ENCODE results near the gene ATCAY.

The ATCAY gene

DNA sequence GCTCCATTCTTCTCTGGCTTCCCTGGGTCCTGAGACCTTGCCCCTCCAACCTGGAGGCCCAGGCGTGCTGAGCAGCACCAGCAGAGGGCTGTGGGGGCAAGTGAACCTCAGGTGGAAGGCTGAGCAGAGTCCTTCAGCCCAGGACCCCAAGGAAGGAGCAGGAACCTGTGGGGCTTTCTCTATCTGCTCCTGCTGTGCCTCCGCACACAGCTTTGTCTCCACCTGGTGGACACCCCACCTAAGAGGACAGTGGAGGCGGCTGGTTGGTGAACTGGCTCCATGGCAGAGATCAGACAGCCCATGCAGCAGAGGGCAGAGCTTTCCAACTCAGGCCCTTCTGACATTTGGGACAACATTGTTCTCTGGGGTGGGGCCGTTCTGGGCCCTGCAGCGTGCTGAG is 31.4 kb upstream of the ATCAY start:
- no peaks in the 10 kb centered on the region for H3K4me1 Mint-ChIP-seq (ENCODE audit: low read depth)
- peaks cover 20% of the 10 kb centered on the region for H3K9me3 Mint-ChIP-seq
- H3K27ac Mint-ChIP-seq, result no peak overlapping the region
- H3K4me3 Mint-ChIP-seq, result no peak overlapping the region
- no peaks in the 10 kb centered on the region for H3K27me3 Mint-ChIP-seq (ENCODE audit: low read depth)
- peaks cover 2% of the 10 kb centered on the region for H3K36me3 Mint-ChIP-seq (ENCODE audit: low read depth)

DNA sequence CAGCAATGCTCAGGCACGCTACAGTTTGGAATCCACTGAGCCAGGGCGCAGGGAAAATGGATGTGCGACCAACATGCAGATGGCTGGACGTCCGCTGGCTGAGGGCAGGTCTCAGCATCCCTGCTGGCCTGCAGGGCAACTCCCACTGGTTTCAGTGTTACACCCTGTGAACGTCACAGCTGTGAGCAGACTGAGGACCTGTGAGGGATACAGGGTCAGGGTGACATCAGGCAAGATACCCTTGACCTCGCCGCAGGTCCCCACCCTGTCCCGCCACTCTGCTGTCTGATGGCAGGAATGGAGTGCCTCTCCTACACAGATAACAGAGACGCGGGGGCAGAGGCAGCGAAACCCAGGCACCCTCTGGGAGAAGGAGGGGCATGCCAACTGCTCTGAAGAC is 30.7 kb upstream of the ATCAY start:
- H3K9me3 Mint-ChIP-seq, result peaks cover 23% of the 10 kb centered on the region
- H3K27ac Mint-ChIP-seq, result no peak overlapping the region
- H3K4me3 Mint-ChIP-seq, result no peak overlapping the region
- H3K27me3 Mint-ChIP-seq (ENCODE audit: low read depth), result no peaks in the 10 kb centered on the region
- peaks cover 2% of the 10 kb centered on the region for H3K36me3 Mint-ChIP-seq (ENCODE audit: low read depth)
- no peaks in the 10 kb centered on the region for H3K4me1 Mint-ChIP-seq (ENCODE audit: low read depth)

DNA sequence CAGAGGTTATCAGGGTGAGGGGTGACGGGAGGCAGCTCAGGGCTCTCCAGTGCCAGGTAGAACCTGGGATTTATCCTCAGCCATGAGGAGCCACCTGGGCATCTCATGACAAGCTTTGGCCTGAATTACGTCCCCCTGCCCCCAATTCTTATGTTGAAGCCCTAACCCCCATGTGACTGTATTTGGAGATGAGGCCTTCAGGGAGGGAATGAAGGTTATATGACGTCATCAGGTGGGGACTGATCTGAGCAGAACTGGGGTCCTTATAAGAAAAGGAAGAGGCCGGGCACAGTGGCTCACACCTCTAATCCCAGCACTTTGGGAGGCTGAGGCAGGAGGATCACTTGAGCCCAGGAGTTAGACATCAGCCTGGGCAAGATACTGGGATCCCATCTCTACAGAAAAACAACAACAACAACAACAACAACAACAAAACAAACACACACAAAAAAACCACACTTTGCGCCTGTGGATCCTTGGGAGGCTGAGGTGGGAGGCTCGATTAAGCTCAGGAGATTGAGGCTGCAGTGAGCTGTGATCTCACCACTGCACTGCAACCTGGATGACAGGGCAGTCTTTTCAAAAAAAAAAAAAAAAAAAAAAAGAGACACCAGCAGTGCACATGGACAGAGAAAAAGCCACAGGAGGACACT is 30.0 kb upstream of the ATCAY start:
- Mint-ChIP-seq H3K4me3 (no peak overlapping the region), H3K27ac (no peak overlapping the region), H3K36me3 (ENCODE audit: low read depth) (peaks cover 2% of the 10 kb centered on the region), H3K27me3 (ENCODE audit: low read depth) (no peaks in the 10 kb centered on the region), H3K4me1 (ENCODE audit: low read depth) (no peaks in the 10 kb centered on the region), H3K9me3 (peaks cover 23% of the 10 kb centered on the region)

GRCh38 chr19:3851254-3852176 is 29.0 kb upstream of the ATCAY start:
- no peaks in the 10 kb centered on the region for H3K27me3 Mint-ChIP-seq (ENCODE audit: low read depth)
- no peaks in the 10 kb centered on the region for H3K4me1 Mint-ChIP-seq (ENCODE audit: low read depth)
- no peak overlapping the region for H3K27ac Mint-ChIP-seq
- H3K4me3 Mint-ChIP-seq, result no peak overlapping the region
- peaks cover 2% of the 10 kb centered on the region for H3K36me3 Mint-ChIP-seq (ENCODE audit: low read depth)
- peaks cover 23% of the 10 kb centered on the region for H3K9me3 Mint-ChIP-seq

DNA sequence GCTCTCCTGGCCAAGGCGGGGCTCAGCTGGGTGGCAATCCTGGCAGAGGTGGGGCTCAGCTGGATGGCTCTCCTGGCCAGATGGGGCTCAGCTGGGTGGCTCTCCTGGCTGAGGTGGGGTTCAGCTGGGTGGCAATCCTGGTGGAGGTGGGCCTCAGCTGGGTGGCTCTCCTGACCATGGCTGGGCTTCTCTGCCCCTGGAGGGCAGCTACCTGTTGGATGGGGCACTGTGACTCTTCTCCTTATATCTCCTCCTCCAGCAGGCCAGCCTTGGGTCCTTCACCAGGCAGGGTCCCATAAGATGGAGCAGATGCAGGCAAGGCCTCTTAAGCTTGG is 28.3 kb upstream of the ATCAY start:
- no peaks in the 10 kb centered on the region for H3K4me1 Mint-ChIP-seq (ENCODE audit: low read depth)

DNA sequence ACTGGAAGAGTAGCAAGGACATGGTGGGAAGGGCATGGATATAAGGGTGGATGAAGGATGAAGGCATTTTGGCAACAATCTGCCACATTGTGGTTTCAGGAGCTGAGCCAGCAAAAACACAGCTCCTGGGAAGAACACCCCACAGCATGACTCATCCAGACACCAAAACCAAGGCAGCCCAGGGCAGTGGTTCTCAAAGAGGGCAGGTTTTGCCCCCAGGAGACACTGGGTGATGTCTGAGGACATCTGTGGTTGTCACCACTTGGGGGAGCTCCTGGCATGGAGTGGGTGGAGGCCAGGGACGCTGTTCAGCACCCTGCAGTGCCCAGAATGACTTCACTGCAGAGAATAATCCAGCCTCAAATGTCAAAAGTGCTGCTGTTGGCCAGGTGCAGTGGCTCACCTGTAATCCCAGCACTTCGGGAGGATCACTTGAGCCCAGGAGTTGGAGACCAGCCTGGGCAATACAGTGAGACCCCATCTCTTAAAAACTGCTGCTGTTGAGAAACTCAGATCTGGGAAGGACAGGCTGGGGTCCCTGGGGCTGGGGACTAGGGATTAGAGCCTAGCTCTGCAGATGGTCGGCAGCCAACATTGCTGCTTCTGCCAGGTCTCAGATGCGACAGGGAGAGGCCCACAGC is 27.8 kb upstream of the ATCAY start:
- peaks cover 20% of the 10 kb centered on the region for H3K9me3 Mint-ChIP-seq
- peaks cover 2% of the 10 kb centered on the region for H3K36me3 Mint-ChIP-seq (ENCODE audit: low read depth)
- H3K27me3 Mint-ChIP-seq (ENCODE audit: low read depth), result no peaks in the 10 kb centered on the region
- no peaks in the 10 kb centered on the region for H3K4me1 Mint-ChIP-seq (ENCODE audit: low read depth)
- H3K27ac Mint-ChIP-seq, result no peak overlapping the region
- no peak overlapping the region for H3K4me3 Mint-ChIP-seq

More for the DNA sequence above, 28.3 kb upstream of the ATCAY start:
- H3K27me3 Mint-ChIP-seq (ENCODE audit: low read depth), result no peaks in the 10 kb centered on the region
- H3K9me3 Mint-ChIP-seq, result peaks cover 23% of the 10 kb centered on the region
- H3K36me3 Mint-ChIP-seq (ENCODE audit: low read depth), result peaks cover 2% of the 10 kb centered on the region
- H3K27ac Mint-ChIP-seq, result no peak overlapping the region
- H3K4me3 Mint-ChIP-seq, result no peak overlapping the region

GRCh38 chr19:3855320-3855719 is 25.2 kb upstream of the ATCAY start:
- Mint-ChIP-seq H3K27ac (no peak overlapping the region), H3K9me3 (peaks cover 20% of the 10 kb centered on the region), H3K36me3 (ENCODE audit: low read depth) (peaks cover 2% of the 10 kb centered on the region), H3K4me1 (ENCODE audit: low read depth) (no peaks in the 10 kb centered on the region), H3K4me3 (no peak overlapping the region), H3K27me3 (ENCODE audit: low read depth) (no peaks in the 10 kb centered on the region)

DNA sequence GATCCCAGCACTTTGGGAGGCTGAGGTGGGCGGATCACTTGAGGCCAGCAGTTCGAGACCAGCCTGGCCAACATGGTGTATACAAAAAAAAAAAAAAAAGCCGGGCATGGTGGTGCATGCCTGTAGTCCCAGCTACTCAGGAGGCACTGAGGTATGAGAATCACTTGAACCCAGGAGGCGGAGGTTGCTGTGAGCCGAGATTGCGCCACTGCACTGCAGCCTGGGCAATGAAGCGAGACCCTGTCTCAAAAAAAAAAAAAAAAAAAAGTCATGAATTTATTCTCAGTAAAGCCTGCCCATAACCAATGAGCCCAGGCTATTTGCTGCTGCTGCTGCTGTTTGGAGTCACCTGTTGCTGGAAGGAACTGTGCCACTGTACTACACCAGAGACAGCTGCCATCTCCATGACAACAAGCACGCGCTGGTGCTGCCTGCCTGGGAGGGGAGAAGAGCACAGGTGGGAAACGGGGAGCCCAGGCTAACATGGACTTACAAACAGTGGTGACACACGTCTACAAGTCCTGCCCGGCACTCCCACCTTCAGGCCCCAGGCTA is 23.0 kb upstream of the ATCAY start:
- Mint-ChIP-seq H3K36me3 (ENCODE audit: low read depth) (no peaks in the 10 kb centered on the region), H3K27ac (no peak overlapping the region), H3K27me3 (ENCODE audit: low read depth) (no peaks in the 10 kb centered on the region)

GRCh38 chr19:3860499-3860898 is 20.0 kb upstream of the ATCAY start:
- H3K9me3 Mint-ChIP-seq, result no peaks in the 10 kb centered on the region
- H3K4me1 Mint-ChIP-seq (ENCODE audit: low read depth), result no peaks in the 10 kb centered on the region
- no peak overlapping the region for H3K27ac Mint-ChIP-seq
- H3K4me3 Mint-ChIP-seq, result no peak overlapping the region
- H3K36me3 Mint-ChIP-seq (ENCODE audit: low read depth), result no peaks in the 10 kb centered on the region
- no peaks in the 10 kb centered on the region for H3K27me3 Mint-ChIP-seq (ENCODE audit: low read depth)

More for the DNA sequence above, 23.0 kb upstream of the ATCAY start:
- no peak overlapping the region for H3K4me3 Mint-ChIP-seq
- H3K4me1 Mint-ChIP-seq (ENCODE audit: low read depth), result no peaks in the 10 kb centered on the region
- H3K9me3 Mint-ChIP-seq, result peaks cover 5% of the 10 kb centered on the region

- Mint-ChIP-seq H3K27me3 (ENCODE audit: low read depth) (peaks cover 19% of the 10 kb centered on the region), H3K4me1 (ENCODE audit: low read depth) (no peaks in the 10 kb centered on the region), H3K9me3 (no peaks in the 10 kb centered on the region), H3K4me3 (no peak overlapping the region), H3K27ac (no peak overlapping the region), H3K36me3 (ENCODE audit: low read depth) (no peaks in the 10 kb centered on the region)
Measured at GRCh38 chr19:3862826-3863500, 17.5 kb upstream of the ATCAY start.

- no peak overlapping the region for H3K27ac Mint-ChIP-seq
- no peaks in the 10 kb centered on the region for H3K4me1 Mint-ChIP-seq (ENCODE audit: low read depth)
- H3K9me3 Mint-ChIP-seq, result no peaks in the 10 kb centered on the region
Measured at GRCh38 chr19:3863648-3864047, 16.8 kb upstream of the ATCAY start.

DNA sequence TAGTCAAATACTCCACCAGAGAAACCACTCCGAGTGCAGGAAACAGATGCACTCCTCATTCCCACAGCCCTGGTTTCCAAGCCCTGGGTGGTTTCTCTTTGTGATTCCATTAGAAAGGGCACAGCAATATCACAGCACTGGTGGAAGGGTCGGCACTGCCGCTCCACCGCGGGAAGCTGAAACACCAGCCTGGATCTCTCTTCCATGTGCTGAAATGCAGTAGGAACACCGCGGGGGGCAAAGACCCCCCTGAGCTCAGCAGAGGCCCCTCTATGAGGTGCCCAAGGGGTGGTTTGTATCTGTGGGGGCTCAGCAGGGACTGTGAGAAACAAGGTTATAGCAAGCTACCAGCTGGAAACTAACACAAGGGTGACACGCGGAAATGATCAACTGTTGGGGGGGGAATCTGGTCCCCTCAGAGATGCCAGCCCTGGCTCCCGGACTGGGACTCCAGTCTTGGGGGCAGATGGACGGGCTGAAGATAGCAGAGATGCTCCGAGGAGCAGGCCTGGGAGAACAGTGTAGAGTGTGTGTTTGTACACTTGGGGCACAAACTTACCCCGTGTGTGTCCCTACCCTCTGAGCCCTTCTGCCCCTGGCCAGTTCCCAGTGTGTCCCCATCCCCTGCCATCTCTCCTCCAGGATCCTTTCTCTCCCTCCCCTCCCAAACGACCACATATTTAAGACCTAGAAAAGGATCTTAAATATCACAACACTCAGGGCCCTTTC is 13.4 kb upstream of the ATCAY start:
- Mint-ChIP-seq H3K27ac (no peak overlapping the region), H3K9me3 (peaks cover 5% of the 10 kb centered on the region), H3K4me3 (no peak overlapping the region), H3K36me3 (ENCODE audit: low read depth) (peaks cover 2% of the 10 kb centered on the region), H3K4me1 (ENCODE audit: low read depth) (peaks cover 3% of the 10 kb centered on the region), H3K27me3 (ENCODE audit: low read depth) (peaks cover 36% of the 10 kb centered on the region)

More at GRCh38 chr19:3863648-3864047, 16.8 kb upstream of the ATCAY start:
- H3K36me3 Mint-ChIP-seq (ENCODE audit: low read depth), result no peaks in the 10 kb centered on the region
- H3K4me3 Mint-ChIP-seq, result no peak overlapping the region
- H3K27me3 Mint-ChIP-seq (ENCODE audit: low read depth), result peaks cover 23% of the 10 kb centered on the region

- H3K27ac Mint-ChIP-seq, result no peak overlapping the region
- peaks cover 5% of the 10 kb centered on the region for H3K9me3 Mint-ChIP-seq
- no peak overlapping the region for H3K4me3 Mint-ChIP-seq
- peaks cover 3% of the 10 kb centered on the region for H3K4me1 Mint-ChIP-seq (ENCODE audit: low read depth)
- H3K27me3 Mint-ChIP-seq (ENCODE audit: low read depth), result peaks cover 36% of the 10 kb centered on the region
- H3K36me3 Mint-ChIP-seq (ENCODE audit: low read depth), result peaks cover 2% of the 10 kb centered on the region
Measured at GRCh38 chr19:3867971-3868769, 12.3 kb upstream of the ATCAY start.
